HG02870 (cell line): Measurements from ENCODE around the gene ABCC6.
"Not testable (repeated sequence)": the region's sequence is repeated elsewhere in the genome, so short reads cannot be mapped to it uniquely, and the experiment has no call there.

Source experiments
- ATAC-seq: cut with Tn5 transposase; IDR thresholded peaks from one replicate; pipeline ENCODE4 v1.9.1; 2021; ENCODE audit warnings: mild to moderate bottlenecking, moderate library complexity; ENCODE audit not compliant: unreplicated experiment

Gene ABCC6

GRCh38 chr16:16162591-16162990 is 60.7 kb downstream of the ABCC6 start:
- ATAC-seq = no peak

GRCh38 chr16:16161840-16162239 is 61.5 kb downstream of the ABCC6 start:
- not testable (repeated sequence) for ATAC-seq

- no peak for ATAC-seq
Measured at GRCh38 chr16:16161319-16161718, 62.0 kb downstream of the ABCC6 start.

- ATAC-seq = no peak
Measured at GRCh38 chr16:16159662-16160061, 63.6 kb downstream of the ABCC6 start.

GRCh38 chr16:16158741-16159374 is 64.4 kb downstream of the ABCC6 start:
- ATAC-seq = no peak

- no peak for ATAC-seq
Measured at GRCh38 chr16:16158082-16158658, 65.1 kb downstream of the ABCC6 start.

- ATAC-seq = no peak
Measured at GRCh38 chr16:16157166-16157565, 66.1 kb downstream of the ABCC6 start.

- ATAC-seq = no peak
Measured at GRCh38 chr16:16155234-16155633, 68.1 kb downstream of the ABCC6 start.

GRCh38 chr16:16154281-16154951 is 68.9 kb downstream of the ABCC6 start:
- no peak for ATAC-seq

- ATAC-seq = not testable (repeated sequence)
Measured at GRCh38 chr16:16153000-16153399, 70.3 kb downstream of the ABCC6 start.

- ATAC-seq = no peak
Measured at GRCh38 chr16:16151315-16151714, 72.0 kb downstream of the ABCC6 start.

GRCh38 chr16:16150878-16151152 is 72.5 kb downstream of the ABCC6 start:
- no peak for ATAC-seq

GRCh38 chr16:16150117-16150877 is 73.0 kb downstream of the ABCC6 start:
- ATAC-seq = no peak

- ATAC-seq = no peak
Measured at GRCh38 chr16:16149710-16150116, 73.6 kb downstream of the ABCC6 start.

GRCh38 chr16:16148755-16149154 is 74.5 kb downstream of the ABCC6 start:
- no peak for ATAC-seq

GRCh38 chr16:16148000-16148599 is 75.2 kb downstream of the ABCC6 start:
- not testable (repeated sequence) for ATAC-seq

GRCh38 chr16:16147316-16147999 is 75.8 kb downstream of the ABCC6 start:
- no peak for ATAC-seq

- ATAC-seq = no peak
Measured at GRCh38 chr16:16146380-16147315, 76.6 kb downstream of the ABCC6 start.

GRCh38 chr16:16145286-16145685 is 78.0 kb downstream of the ABCC6 start:
- ATAC-seq = no peak

- no peak for ATAC-seq
Measured at GRCh38 chr16:16144416-16144815, 78.9 kb downstream of the ABCC6 start.
